ENCODE measurements around the gene GALK1. TPM values are rescaled to one million over a fixed set of nuclear protein-coding genes. Genes with fewer than 3 reads are reported as not detected.
A peak's percentile ranks its signal among the peaks of the same experiment; 100 is the strongest.

GALK1 gene
- total and polyA plus RNA-seq, 2 experiments from 2014 or later, result 40.6 to 46.5 TPM

DNA sequence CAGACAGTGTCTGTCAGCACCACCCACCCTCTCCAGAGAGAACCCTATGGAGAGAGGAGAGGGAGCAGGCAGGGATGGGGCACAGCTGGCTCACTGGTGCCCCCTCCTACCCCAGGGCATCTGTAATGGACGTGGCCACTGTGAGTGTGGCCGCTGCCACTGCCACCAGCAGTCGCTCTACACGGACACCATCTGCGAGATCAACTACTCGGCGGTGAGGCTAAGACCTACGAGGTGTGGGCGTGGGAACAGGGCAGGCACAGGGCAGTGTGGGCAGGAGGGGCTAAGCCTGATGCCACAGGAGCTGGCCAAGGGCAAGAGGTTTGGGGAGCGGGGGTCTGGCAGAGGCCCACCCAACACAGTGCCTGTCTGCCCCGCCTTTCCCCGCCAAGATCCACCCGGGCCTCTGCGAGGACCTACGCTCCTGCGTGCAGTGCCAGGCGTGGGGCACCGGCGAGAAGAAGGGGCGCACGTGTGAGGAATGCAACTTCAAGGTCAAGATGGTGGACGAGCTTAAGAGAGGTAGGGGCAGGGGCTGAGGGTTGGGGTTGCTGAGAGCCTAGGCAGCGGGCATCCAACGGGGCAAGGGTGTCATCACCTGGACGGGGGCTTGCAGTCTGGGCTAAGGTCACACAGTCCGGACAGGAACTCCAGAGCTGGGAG lies 28.7 kb downstream of the GALK1 start:
- H3K9me2 ChIP-seq (ENCODE audit: insufficient read depth), result no peaks in the 10 kb centered on the region
- no peaks in the 10 kb centered on the region for H3K27me3 ChIP-seq (replicated peaks; ENCODE audit: insufficient read depth)
- H3K27ac ChIP-seq, result no peak overlapping the region
- no peak overlapping the region for H3K9ac ChIP-seq
- in situ Hi-C loops (cut with MboI), result loop anchor here (25.0 kb wide), 1 partner anchor 299 kb away; no protein-coding TSS in a partner anchor
- H3F3A ChIP-seq (ENCODE audit: insufficient read depth), result no peaks in the 10 kb centered on the region
- H2AFZ ChIP-seq, result no peak overlapping the region
- no peaks in the 10 kb centered on the region for H4K20me1 ChIP-seq (ENCODE audit: insufficient read depth)
- no peaks in the 10 kb centered on the region for H3K79me2 ChIP-seq (ENCODE audit: insufficient read depth)
- no peaks in the 10 kb centered on the region for H3K4me1 ChIP-seq (ENCODE audit: insufficient read depth)
- no peak overlapping the region for H3K4me2 ChIP-seq (ENCODE audit: unreplicated experiment)
- no peak for DNase-seq
- WGBS, 2 experiments (ENCODE audit: low coverage in 1 of 2, low lambda C conversion rate in 2 of 2, missing lambda C conversion rate in 2 of 2), result 82% methylated on average over 21 to 26 of the region's 26 CpGs
- no peaks in the 10 kb centered on the region for H3K36me3 ChIP-seq (ENCODE audit: low read depth)
- no peak overlapping the region for H3K4me3 ChIP-seq
- TF ChIP-seq EZH2phosphoT487 (IDR thresholded peaks at IDR 0.05; ENCODE audit: insufficient read depth, low read depth) (no peak), EZH2 (IDR thresholded peaks at IDR 0.05; ENCODE audit: insufficient read depth, poor library complexity, severe bottlenecking) (no peak)
- H3K9me3 ChIP-seq (ENCODE audit: low read depth), result no peaks in the 10 kb centered on the region

DNA sequence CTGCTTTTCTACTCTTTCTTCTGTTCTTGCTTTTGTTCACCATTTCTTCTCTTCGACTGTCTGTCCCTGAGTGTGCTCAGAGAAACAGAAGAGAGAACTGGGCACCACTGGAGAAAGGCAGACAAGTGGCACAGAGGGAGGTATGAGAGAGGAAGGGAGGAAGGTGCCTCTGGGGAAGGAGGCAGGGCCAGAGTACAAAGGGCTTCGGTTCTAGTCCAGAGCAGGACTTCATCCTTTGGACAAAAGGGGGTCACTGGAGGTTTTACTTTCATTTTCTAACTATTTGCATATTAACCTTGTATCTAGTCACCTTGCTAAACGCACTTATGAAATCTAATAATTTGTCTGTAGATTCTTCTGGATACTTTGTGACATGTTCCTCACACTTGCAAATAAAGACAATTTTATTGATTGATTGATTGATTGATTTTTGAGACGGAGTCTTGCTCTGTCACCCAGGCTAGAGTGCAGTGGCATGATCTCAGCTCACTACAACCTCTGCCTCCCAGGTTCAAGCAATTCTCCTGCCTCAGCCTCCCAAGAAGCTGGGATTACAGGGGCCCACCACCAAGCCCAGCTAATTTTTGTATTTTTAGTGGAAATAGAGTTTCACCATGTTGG lies 30.2 kb downstream of the GALK1 start:
- Histone ChIP-seq H3K27me3 (replicated peaks; ENCODE audit: insufficient read depth) (no peaks in the 10 kb centered on the region), H3K79me2 (ENCODE audit: insufficient read depth) (no peaks in the 10 kb centered on the region), H2AFZ (peak overlapping the region; percentile 57), H4K20me1 (ENCODE audit: insufficient read depth) (no peaks in the 10 kb centered on the region), H3K4me2 (ENCODE audit: unreplicated experiment) (no peak overlapping the region), H3K4me1 (ENCODE audit: insufficient read depth) (no peaks in the 10 kb centered on the region), H3K9ac (no peak overlapping the region), H3K9me2 (ENCODE audit: insufficient read depth) (no peaks in the 10 kb centered on the region), H3K4me3 (no peak overlapping the region), H3F3A (ENCODE audit: insufficient read depth) (no peaks in the 10 kb centered on the region), H3K27ac (no peak overlapping the region), H3K36me3 (ENCODE audit: low read depth) (no peaks in the 10 kb centered on the region), H3K9me3 (ENCODE audit: low read depth) (no peaks in the 10 kb centered on the region)
- 59 to 67% methylated on average over 4 of the region's 4 CpGs for WGBS, 2 experiments (ENCODE audit: low coverage in 1 of 2, low lambda C conversion rate in 2 of 2, missing lambda C conversion rate in 2 of 2)
- TF ChIP-seq EZH2phosphoT487 (IDR thresholded peaks at IDR 0.05; ENCODE audit: insufficient read depth, low read depth) (no peak), EZH2 (IDR thresholded peaks at IDR 0.05; ENCODE audit: insufficient read depth, poor library complexity, severe bottlenecking) (no peak)
- DNase-seq, result no peak
- in situ Hi-C loops (cut with MboI), result loop anchor here (25.0 kb wide), 1 partner anchor 297 kb away; no protein-coding TSS in a partner anchor

DNA sequence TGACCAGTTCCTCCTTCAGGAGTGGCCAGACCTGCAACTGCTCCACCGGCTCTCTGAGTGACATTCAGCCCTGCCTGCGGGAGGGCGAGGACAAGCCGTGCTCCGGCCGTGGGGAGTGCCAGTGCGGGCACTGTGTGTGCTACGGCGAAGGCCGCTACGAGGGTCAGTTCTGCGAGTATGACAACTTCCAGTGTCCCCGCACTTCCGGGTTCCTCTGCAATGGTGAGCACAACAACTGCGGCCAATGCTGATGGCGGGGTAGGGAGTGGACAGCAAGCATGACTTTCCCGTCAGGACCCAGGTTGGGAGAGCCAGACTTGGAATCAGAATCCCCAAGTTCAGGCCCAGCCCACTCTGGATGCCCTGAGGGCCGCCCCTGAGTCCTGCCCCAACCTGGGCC lies 31.5 kb downstream of the GALK1 start:
- no peak overlapping the region for H3K4me2 ChIP-seq (ENCODE audit: unreplicated experiment)
- no peak for DNase-seq
- H3K27me3 ChIP-seq (replicated peaks; ENCODE audit: insufficient read depth), result no peaks in the 10 kb centered on the region
- H3F3A ChIP-seq (ENCODE audit: insufficient read depth), result no peaks in the 10 kb centered on the region
- H2AFZ ChIP-seq, result no peak overlapping the region
- H3K4me3 ChIP-seq, result no peak overlapping the region
- H3K4me1 ChIP-seq (ENCODE audit: insufficient read depth), result no peaks in the 10 kb centered on the region
- H3K79me2 ChIP-seq (ENCODE audit: insufficient read depth), result no peaks in the 10 kb centered on the region
- no peak overlapping the region for H3K9ac ChIP-seq
- in situ Hi-C loops (cut with MboI), result loop anchor here (25.0 kb wide), 1 partner anchor 296 kb away; no protein-coding TSS in a partner anchor
- no peaks in the 10 kb centered on the region for H4K20me1 ChIP-seq (ENCODE audit: insufficient read depth)
- no peak overlapping the region for H3K27ac ChIP-seq
- TF ChIP-seq EZH2 (IDR thresholded peaks at IDR 0.05; ENCODE audit: insufficient read depth, poor library complexity, severe bottlenecking) (no peak), EZH2phosphoT487 (IDR thresholded peaks at IDR 0.05; ENCODE audit: insufficient read depth, low read depth) (no peak)
- no peaks in the 10 kb centered on the region for H3K36me3 ChIP-seq (ENCODE audit: low read depth)
- H3K9me3 ChIP-seq (ENCODE audit: low read depth), result no peaks in the 10 kb centered on the region
- WGBS, 2 experiments (ENCODE audit: low coverage in 1 of 2, low lambda C conversion rate in 2 of 2, missing lambda C conversion rate in 2 of 2), result 85 to 88% methylated on average over 18 of the region's 18 CpGs
- no peaks in the 10 kb centered on the region for H3K9me2 ChIP-seq (ENCODE audit: insufficient read depth)

DNA sequence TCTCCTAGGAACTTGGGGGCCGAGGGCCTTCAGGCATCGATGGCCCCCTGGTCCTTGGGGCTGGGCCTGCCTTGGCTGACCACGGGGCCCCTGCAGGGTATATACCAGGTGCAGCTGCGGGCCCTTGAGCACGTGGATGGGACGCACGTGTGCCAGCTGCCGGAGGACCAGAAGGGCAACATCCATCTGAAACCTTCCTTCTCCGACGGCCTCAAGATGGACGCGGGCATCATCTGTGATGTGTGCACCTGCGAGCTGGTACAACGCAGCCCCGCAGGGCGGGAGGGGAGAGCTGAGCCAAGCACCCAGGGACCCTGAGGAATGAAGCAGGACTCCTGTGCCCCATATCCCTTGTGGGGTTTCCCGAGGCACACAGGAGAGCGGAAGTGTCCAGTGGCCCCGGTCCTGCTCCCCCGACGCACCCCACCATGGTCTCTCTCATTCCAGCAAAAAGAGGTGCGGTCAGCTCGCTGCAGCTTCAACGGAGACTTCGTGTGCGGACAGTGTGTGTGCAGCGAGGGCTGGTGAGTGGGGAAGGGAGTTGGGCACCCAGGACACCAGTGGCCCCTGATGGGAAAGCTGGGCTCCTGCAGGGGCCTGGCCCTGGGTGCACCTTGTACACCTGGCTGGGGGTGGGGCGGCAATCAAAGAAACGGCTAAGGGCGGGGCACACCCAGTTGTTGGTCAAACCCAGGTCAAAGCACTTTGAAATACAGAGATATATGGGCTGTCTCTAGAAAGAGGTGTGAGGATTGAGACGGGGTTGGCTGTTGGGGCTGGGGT lies 33.1 kb downstream of the GALK1 start:
- no peaks in the 10 kb centered on the region for H4K20me1 ChIP-seq (ENCODE audit: insufficient read depth)
- no peak overlapping the region for H2AFZ ChIP-seq
- no peaks in the 10 kb centered on the region for H3K9me2 ChIP-seq (ENCODE audit: insufficient read depth)
- 85 to 88% methylated on average over 31 of the region's 31 CpGs for WGBS, 2 experiments (ENCODE audit: low coverage in 1 of 2, low lambda C conversion rate in 2 of 2, missing lambda C conversion rate in 2 of 2)
- H3K9me3 ChIP-seq (ENCODE audit: low read depth), result no peaks in the 10 kb centered on the region
- H3F3A ChIP-seq (ENCODE audit: insufficient read depth), result no peaks in the 10 kb centered on the region
- no peak overlapping the region for H3K4me2 ChIP-seq (ENCODE audit: unreplicated experiment)
- H3K36me3 ChIP-seq (ENCODE audit: low read depth), result no peaks in the 10 kb centered on the region
- no peaks in the 10 kb centered on the region for H3K79me2 ChIP-seq (ENCODE audit: insufficient read depth)
- no peaks in the 10 kb centered on the region for H3K27me3 ChIP-seq (replicated peaks; ENCODE audit: insufficient read depth)
- TF ChIP-seq EZH2phosphoT487 (IDR thresholded peaks at IDR 0.05; ENCODE audit: insufficient read depth, low read depth) (no peak), EZH2 (IDR thresholded peaks at IDR 0.05; ENCODE audit: insufficient read depth, poor library complexity, severe bottlenecking) (no peak)
- no peak overlapping the region for H3K9ac ChIP-seq
- no peak overlapping the region for H3K27ac ChIP-seq
- no peaks in the 10 kb centered on the region for H3K4me1 ChIP-seq (ENCODE audit: insufficient read depth)
- in situ Hi-C loops (cut with MboI), result loop anchor here (25.0 kb wide), 1 partner anchor 295 kb away; no protein-coding TSS in a partner anchor
- no peak for DNase-seq
- H3K4me3 ChIP-seq, result no peak overlapping the region

All from GM23248 (cell line).